AG04449 (cell line): Measurements from ENCODE around the gene SPDYE9.
"Not testable (repeated sequence)": the region's sequence is repeated elsewhere in the genome, so short reads cannot be mapped to it uniquely, and the experiment has no call there.

Experiments used
- CTCF ChIA-PET: fragments of 350-600 bp; formaldehyde crosslinking; extraction: SDS; loops from one replicate; lab custom pipeline; 2021; ENCODE audit warnings: antibody characterized with exemption; lab: Yijun Ruan, JAX
- POLR2A ChIA-PET: fragments of 400-600, 350-600 bp; formaldehyde crosslinking; extraction: SDS; loops from one replicate; lab custom pipeline; 2020; ENCODE audit warnings: antibody characterized with exemption, inconsistent platforms; lab: Yijun Ruan, JAX
- DNase-seq: peaks from one replicate; pipeline ENCODE4 v3.0.0-alpha.2; 2010; ENCODE audit warnings: low read depth, low spot score
- H3K4me3 ChIP-seq: 2 replicates; pipeline ENCODE4 v1.5.1; 2011; ENCODE audit warnings: low read depth, mild to moderate bottlenecking, control low read depth, low read length

The SPDYE9 gene, protein sequence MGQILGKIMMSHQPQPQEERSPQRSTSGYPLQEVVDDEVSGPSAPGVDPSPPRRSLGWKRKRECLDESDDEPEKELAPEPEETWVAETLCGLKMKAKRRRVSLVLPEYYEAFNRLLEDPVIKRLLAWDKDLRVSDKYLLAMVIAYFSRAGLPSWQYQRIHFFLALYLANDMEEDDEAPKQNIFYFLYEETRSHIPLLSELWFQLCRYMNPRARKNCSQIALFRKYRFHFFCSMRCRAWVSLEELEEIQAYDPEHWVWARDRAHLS

GRCh38 chr7:73085938-73086337 lies at the start of gene SPDYE9:
TSS of gene SPDYE9 (minus strand) at chr7:73086038. CDS start at chr7:73084238, 1,800 bp downstream.
- CTCF ChIA-PET, DNase-seq, H3K4me3 ChIP-seq, POLR2A ChIA-PET: not testable (repeated sequence)

DNA sequence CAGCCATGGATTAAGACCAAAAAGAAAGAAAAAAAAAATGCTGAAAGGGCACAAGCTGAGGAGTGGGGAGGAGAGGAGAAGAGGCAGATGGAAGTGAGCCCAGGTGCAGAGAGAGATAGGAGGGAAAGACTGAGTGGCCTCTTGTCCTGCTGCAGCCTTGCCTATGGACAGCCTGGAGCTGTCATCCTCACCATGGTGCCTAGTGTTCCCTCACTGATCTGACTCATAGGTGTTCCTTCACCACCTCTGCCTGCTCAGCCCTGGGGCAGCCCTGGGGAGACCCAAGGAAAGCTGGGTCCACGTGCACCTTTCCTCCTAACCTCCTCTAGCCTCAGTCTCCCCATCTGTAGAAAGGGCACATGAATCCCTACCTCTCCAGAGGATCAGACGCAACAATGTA lies 49.0 kb upstream of the SPDYE9 start:
- POLR2A ChIA-PET: not testable (repeated sequence)

DNA sequence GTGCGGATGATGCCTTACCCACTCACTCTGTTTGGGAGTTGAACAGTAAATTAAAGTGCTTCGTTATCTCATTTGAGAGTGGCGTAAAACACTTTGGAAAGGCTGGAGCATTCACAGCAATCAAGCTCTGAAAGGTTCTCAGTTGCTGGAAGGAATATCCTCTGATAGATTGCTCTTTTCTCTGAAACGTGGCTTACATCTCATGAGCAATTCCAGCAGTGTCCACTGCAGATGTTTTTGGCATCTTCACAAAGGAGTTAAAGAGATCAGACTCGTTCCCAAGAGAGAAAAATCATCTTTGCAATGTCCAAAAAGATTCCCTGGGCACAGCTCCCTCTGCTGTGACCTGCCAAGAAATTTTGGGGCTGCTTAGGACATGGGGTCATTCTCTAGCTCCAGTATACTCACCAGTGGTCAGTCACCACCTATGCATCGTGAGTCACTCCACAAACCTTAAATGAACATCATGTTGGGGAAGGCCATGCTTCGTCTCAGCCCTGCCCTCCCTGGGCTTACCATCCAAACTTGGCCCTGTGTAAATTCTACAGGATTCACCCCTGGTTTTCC lies 46.9 kb upstream of the SPDYE9 start:
- DNase-seq, H3K4me3 ChIP-seq, CTCF ChIA-PET, POLR2A ChIA-PET: not testable (repeated sequence)

More for the DNA sequence above, 49.0 kb upstream of the SPDYE9 start:
- CTCF ChIA-PET, DNase-seq, H3K4me3 ChIP-seq: not testable (repeated sequence)

- CTCF ChIA-PET, POLR2A ChIA-PET, H3K4me3 ChIP-seq, DNase-seq: not testable (repeated sequence)
Observed at GRCh38 chr7:73130612-73131011, 44.8 kb upstream of the SPDYE9 start.

GRCh38 chr7:73124126-73124525 lies 38.3 kb upstream of the SPDYE9 start:
- H3K4me3 ChIP-seq, POLR2A ChIA-PET, CTCF ChIA-PET, DNase-seq: not testable (repeated sequence)

DNA sequence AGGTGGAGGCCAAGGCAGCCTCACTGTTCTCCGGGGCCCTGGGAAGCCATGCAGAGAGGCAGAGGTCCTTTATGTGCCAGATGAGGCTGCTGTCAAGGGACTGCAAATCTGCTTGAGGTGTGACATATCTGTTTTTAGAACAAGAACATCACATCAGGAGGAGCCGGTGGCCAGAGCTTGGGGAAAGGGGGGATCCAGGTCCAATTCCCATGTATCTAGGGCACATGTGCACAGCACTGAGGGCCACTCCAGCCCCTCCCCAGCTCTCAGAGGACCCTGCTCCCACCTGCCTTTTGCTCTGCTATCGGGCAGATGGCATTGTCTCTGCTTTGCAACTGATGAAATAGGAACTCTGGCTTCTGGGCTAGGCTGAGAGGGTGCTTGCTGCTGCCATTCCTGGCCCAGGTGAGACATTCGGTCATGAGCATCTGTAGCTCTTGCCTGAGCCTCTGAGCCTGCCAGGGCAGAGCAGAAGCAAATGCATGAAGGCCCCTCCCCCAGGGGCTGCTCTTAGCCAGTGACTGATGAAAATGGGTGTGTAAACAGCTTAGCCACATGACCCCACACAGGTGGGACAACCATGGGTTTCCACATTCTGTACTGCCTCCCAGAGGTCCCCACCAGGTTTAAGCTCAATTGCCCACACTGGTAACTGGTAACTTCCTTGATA lies 37.1 kb upstream of the SPDYE9 start:
- CTCF ChIA-PET, POLR2A ChIA-PET, H3K4me3 ChIP-seq, DNase-seq: not testable (repeated sequence)

GRCh38 chr7:73118155-73118554 lies 32.3 kb upstream of the SPDYE9 start:
- DNase-seq, POLR2A ChIA-PET, CTCF ChIA-PET, H3K4me3 ChIP-seq: not testable (repeated sequence)

- POLR2A ChIA-PET: not testable (repeated sequence)
Observed at GRCh38 chr7:73057811-73058210, 28.0 kb downstream of the SPDYE9 start, which contains the start of gene SPDYE11. TSS of gene SPDYE11 (minus strand) at chr7:73057911. CDS start at chr7:73056111, 1,800 bp downstream.

DNA sequence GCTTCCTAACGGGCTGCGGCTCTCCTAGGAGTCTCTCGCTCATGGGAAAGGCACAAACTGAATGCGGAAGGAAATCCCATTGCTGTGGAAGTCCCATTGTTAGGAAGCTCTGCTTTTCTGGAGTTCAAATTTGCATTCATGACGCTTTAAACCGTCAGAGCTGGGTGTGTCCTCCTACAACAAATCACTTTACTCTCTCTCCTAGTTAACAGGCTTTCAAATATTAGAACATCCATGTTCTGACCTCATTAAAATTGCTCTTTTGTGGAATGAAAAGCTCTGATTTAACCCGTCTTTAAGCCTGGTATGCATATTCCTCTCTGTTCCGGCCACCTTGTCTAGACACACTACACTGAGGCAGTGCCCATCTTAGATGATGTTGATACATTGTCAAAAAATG lies 56.2 kb downstream of the SPDYE9 start, which contains the start of gene SPDYE8:
Gene SPDYE8 (minus strand): TSS at position 101 of the 400 bp plus-strand sequence. CDS start 1,800 bp downstream, outside the sequence.
- POLR2A ChIA-PET, DNase-seq, CTCF ChIA-PET, H3K4me3 ChIP-seq: not testable (repeated sequence)

More at GRCh38 chr7:73057811-73058210, 28.0 kb downstream of the SPDYE9 start, which contains the start of gene SPDYE11:
- CTCF ChIA-PET, H3K4me3 ChIP-seq, DNase-seq: not testable (repeated sequence)
